NCI-H2227 (cell line): ENCODE data around the gene ANKLE2.
"Not testable (repeated sequence)": the region's sequence is repeated elsewhere in the genome, so short reads cannot be mapped to it uniquely, and the experiment has no call there.

Experiments
- DNase-seq: peaks from one replicate; lab custom pipeline; 2025; ENCODE audit not compliant: unreplicated experiment; lab: John Stamatoyannopoulos, UW

The ANKLE2 gene

DNA sequence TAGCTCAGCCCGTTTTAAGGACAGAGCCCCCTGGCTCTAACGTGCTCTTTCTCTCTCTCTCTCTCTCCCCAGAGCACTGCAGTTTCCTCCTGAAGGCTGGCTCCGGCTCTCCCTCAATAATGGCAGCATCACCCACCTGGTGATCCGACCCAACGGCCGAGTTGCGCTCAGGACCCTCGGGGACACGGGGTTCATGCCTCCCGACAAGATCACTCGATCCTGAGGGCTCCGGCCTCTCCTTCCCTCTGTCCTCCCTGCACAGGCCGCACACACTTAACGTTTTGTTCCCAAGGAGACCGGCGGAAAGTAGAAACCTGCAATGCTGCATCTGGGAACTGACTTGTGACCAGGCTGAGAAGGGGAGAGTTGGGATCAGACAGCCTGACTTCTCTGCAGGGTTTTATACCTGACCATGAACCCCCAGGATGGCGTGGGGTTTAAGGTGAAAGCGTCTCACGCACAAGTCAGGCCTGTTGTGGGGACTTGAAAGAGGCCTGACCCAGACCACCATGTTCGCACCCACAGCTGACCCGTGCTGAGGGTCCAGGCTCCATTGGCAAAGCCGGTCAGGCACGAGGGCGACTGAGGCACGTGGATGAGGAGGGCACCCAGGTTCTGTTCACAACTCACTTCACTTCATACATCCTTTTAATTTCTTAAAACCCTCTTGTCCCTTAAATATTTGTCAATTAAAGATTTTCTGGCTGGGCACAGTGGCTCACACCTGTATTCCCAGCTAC is 40.9 kb downstream of the ANKLE2 start:
- no peak for DNase-seq

DNA sequence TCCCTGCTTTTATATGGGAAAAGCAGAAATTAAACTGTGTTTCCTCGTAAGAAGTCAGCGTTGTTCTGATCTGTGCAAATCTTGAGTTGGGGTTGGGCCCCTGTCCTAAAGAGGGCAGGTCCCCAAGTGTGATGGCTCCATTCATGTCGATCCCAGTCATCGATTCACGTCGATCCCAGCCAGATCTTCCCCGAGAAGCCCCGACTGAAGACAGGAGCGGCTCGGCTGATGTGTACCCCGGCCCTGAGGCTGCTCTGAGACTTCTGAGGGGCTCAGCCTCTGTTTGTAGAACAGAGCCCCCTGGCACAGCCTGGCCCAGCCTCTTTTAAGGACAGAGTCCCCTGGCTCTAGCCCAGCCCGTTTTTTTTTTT is 41.7 kb downstream of the ANKLE2 start:
- no peak for DNase-seq

DNA sequence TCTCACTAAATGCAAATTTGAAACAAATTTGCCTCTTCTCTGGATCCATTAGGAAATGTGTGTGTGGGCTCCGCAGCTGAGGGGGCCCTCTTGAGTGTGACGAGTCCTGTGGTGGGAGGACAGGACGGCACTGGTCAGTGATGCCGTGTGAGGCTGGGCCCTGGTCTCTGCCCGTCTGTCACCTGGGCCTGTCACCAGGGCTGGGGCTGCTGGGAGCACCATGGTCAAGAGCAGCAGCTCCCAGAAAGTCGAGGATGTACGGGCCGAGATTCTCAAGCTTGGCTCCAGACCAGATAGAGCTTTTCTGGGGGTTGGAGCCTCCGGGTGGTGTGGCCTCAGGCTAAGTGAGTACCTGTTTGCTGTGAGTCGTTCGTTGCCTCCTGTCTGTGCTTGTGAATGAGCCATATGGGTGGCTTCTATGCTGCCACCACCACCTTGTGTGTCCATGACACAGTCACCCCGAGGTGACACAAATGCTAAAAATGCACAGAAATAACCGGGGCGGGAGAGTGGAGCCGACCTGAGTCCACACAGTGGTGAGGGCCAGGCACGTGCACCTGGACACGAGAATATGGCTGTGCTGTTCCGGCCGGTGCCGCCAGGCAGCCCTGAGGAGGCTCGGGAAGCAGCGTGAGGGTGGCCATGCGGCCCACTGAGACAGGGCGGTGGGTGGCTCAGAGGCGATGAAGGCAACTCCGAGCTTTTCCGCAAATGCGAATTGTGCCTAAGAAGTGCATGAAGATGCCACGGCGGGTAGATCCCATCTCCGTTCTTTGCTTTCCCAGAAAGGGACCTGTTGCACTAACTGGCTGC is 42.3 kb downstream of the ANKLE2 start:
- DNase-seq, result no peak

DNA sequence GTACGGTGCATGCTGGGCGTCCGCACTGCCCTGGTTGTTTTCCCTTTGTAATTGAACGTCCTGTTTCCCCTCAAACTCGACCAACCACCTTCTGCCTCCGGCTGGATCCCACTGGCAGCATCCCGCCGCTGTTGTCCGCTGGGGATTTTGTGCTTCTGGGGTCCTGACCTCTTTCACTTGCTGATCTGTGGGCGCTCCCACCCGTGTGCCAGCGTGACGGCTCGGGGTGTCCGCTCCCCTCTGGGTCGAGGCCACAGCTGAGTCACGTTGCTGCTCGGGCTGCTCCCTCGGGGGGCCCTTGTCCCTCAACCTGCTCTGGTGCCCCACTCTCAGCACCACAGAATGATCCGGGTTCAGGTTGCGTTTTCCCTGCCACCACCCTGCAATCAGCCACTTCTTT is 43.0 kb downstream of the ANKLE2 start:
- DNase-seq, result no peak

DNA sequence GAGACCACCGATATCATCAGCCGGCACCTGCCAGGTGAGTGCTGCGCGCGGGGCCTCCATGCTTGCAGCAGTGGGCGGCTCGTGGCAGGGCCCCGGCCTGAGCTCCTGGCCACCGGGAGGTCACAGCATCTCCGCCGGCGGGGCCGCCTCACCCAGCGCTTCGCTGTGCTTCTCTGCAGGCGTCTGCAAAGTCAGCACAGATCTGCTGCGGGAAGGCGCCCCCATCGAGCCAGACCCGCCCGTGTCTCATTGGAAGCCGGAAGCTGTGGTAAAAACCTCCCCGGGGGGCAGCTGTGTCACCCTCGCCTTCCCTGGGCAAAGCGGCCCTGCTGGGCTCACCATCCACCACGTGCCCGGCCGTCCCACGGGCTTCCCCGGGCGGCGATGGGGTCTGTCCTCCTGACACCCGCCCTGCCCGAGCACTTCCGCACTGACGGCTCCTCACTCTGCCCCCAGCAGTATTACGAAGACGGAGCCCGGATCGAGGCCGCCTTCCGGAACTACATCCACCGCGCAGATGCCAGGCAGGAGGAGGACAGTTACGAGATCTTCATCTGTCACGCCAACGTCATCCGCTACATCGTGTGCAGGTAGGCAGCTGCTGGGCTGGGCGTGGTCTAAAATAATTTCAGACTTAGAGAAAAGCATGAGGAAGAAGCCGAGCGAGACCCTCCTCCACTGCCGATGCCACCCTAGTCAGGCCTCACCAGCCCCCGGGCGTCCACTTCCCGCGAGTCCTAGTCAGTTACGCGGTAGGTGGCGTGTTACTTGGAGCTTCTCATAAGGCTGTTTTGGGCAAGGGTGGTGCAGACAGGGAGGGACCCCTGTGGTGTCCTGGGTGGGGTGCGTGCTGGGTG is 43.9 kb downstream of the ANKLE2 start:
- DNase-seq, result no peak

DNA sequence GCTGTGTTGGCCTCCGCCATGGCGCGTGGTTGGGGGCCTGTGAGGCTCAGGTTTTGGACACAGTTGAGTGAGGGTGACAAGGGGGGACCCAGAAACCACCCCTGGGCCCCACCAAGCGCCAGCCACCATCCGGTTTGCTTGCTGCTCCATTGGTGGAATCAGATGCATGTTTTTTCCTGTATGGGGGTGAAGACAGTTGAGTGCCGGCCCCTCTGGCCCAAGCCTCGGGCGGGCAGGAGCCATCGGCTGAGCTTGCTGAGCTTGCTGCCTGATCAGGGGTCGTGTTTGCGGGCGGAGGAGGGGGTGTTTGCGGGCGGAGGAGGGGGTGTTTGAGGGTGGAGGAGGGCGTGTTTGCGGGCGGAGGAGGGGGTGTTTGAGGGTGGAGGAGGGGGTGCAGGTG is 44.6 kb downstream of the ANKLE2 start:
- no peak for DNase-seq

DNA sequence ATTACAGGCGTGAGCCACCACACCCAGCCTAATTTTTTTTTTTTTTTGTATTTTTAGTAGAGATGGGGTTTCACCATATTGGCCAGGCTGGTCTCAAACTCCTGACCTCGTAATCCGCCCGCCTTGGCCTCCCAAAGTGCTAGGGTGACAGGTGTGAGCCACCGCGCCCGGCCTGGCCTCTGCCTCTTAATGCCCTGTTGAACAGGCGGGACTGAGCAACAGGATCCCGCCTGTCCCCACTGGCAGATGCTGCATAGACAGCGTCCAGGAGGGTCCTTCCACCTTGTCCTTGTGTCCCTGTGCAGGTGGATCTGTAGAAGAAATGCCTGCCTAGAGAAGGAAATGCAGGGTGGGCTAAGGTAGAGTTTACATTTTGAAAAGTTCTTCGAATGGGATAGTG is 45.3 kb downstream of the ANKLE2 start:
- DNase-seq, result no peak

DNA sequence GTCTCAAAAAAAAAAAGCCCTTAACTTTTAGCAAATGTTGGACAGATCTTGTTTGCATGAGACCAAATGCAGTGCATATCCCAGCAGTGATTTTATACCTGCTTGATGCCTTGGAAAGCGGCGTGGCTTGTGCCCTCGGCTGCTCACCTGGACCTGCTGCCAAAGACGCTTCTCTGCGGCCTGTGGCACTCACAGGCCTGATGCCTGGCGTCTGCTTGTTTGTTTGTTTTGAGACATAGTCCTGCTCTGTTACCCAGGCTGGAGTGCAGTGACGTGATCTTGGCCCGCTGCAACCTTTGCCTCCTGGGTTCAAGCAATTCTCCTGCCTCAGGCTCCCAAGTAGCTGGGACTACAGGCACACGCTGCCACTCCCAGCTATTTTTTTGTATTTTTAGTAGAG is 45.8 kb downstream of the ANKLE2 start:
- DNase-seq, result no peak

DNA sequence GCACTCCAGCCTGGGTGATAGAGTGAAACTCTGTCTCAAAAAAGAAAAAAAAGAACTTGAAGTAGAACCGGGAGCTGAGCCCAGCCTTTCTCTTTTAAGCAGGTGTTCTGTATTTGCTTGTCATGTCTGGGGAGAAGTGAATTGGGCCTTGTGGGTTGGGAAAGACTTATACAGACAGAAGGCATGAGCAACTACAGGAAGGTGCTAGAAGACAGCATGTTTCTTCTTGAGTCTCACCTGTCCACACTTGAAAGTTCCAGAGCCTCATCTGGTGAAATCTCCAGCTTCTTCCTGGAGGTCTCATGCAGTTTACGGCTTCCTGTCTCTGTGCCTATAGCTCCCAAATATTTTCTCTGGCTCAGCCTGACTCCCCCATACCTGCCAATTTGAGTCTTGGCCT is 48.5 kb downstream of the ANKLE2 start:
- no peak for DNase-seq

DNA sequence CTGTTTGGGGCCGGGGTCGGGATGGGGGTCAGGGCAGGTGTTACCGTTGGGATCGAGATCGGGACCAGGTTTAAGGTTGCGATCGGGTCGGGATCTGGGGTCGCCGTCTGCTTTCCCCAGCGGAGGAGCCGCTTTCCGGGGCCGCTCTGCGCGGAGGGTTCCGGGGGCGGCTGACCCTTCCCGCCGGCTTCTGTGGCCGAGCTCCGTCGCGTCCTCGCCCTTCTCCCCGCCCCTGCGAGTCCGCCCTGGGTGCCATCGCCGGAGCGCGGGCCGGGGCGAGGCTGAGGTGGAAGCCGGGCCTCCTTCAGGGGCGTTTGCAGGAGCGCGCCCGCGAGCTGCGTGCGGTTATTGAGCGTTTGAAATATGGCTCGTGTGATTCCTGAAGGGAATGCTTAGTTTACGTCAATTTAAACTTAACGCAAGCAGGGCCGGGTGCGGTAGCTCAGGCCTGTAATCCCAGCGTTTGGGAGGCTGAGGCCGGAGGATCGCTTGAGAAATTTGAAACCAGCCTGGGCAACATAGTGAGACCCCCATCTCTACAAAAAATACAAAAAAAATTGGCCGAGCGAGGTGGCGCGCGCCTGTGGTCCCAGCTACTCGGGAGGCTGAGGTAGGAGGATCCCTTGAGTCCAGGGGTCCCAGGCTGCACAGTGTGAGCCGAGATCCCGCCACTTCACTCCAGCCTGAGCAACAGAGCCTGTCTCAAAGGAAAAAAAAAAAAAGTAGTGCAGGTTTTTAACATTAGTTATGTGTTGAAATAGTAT is 50.4 kb downstream of the ANKLE2 start:
- peak; percentile 46 for DNase-seq

DNA sequence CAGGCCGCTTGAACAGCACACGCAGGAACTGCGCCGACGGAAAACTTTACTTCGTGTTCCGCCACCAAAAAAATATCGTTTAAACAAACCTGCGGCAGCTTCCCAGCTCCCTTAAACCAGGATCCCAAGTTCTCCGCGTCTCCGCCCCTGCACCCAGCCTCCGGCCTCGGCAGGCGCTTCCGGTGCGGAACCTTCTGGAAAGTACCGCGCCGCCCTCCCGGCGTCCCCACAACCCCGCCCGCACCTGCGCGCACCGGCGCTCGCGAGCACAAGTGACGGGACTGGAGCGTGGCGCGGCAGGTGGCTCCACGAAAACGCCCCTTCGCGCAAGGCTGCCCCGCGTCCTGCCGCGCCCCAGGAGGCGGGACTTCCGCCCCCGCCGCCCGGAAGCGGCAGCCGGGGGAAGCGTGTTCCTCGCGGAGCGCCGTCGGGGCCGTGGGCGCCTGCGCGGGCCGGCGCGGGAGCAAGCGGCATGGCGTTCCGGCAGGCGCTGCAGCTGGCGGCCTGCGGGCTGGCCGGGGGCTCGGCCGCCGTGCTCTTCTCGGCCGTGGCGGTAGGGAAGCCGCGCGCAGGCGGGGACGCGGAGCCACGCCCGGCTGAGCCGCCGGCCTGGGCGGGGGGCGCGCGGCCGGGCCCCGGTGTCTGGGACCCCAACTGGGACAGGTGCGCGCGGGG is 51.1 kb downstream of the ANKLE2 start, which contains the start of gene PGAM5:
PGAM5 (plus strand) TSS at position 438 of the 675 bp plus-strand sequence; CDS start at position 473, 35 bp downstream.
- DNase-seq, result peak; percentile 95

DNA sequence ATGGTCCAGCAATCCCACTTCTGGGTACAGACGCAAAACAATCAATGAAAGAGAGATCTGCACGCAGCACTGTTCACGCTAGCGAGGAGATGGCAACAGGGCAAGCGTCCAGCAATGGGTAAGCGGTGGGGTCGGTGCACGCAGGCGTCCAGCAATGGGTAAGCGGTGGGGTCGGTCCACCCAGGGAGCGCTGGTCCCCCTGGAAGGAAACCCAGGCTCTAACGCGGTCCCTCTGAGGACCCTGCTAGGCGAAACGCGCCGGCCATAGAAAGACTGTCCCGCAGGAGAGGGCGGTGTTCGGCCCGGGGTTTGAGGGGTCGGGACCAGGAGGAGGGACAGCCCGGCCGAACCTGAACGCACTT is 51.6 kb downstream of the ANKLE2 start:
- peak; percentile 57 for DNase-seq

DNA sequence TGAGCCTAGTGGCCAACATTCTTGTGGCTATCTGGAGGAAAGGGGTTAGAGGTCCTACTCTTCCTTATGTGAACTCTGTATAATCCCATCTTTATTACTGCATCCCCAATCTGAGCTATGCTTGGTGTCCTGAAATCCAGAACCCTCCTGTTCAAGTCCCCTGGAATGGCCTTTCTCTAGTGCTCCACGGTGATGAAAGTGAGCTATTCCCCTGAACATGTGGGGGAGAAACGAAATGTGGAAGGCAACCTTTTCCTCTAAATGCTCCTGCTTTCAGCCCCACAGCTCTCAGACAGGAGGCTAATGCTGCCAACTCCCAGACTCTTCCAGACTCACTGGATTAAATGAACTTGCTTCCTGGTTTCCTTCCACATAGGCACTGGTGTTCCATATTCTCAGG is 53.5 kb downstream of the ANKLE2 start:
- DNase-seq, result no peak

DNA sequence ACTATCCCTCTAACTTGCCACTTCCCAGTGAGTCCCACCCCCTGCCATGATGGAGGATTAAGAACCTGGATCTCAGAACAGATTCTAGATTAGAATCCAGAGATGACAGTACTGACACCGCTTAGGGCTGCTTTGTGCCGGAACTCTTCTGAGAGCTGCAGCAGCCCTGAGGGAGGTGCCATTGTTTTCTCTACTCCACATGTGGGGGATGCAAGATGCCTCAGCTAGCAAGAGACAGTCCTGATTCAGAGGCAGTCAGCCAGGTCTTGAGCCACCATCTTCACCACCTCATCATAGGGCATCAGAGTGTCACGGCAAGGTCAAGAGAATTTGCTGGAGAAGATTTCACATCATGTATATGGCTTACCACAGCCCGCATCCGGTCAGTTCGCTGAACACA is 54.4 kb downstream of the ANKLE2 start:
- no peak for DNase-seq

DNA sequence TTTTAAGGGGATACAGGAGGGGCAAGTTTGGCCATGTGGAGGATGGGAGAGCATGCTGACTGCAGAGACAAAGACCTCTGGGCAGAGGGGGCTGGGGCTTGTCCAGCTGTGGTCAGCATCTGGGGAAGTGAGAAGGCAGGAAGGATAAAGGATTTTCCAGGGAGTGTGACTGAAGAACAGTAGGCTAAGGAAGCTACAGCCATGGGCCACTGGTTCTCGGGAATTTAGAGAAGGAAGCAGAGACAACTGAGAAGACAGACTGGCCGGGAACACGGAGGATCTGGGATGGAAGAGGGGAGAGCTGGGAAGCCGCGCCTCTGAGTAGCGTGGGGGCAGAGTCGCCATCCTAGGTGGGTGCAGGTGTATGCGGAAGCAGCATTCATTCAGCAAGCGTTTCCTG is 58.0 kb downstream of the ANKLE2 start:
- DNase-seq, result no peak

DNA sequence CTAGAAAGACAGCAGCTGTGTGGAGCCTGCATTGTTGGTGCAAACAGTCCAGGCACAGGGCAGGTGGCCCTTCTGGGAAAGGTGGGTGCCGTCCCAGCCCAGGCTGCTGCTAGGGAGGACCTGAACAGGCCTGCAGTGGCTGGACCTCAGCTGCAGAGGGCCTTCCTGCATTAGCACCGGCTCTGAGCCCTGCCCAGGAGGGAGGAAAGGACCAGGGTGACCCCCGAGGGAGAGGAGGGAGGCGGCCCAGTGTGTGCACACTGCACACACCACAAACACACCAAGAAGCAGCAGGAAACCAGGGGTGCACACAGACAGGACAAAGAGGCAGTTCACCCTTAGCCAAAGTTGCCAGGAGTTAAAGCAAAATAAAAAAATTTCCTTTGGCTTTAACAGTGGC is 59.0 kb downstream of the ANKLE2 start:
- no peak for DNase-seq

DNA sequence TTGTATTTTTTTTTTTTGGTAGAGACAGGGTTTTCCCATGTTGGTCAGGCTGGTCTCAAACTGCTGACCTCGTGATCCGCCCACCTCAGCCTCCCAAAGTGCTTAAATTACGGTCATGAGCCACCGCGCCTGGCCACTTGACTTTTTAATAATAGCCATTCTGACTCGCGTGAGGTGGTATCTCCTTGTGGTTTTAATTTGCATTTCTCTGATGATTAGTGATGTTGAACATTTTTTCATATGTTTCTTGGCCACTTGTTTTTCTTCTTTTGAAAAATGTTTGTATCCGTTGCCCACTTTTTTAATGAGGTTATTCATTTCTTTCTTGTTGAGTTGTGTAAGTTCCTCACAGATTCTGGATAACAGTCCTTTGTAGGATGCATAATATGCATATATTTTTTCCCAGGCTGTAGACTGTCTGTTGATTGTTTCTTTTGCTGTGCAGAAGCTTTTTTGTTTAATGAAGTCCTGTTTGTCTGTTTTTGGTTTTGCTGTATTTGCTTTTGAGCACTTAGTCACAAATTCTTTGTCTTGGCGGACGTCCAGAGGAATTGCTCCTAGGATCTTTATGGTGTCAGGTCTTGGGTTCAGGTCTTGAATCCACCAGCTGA is 61.3 kb downstream of the ANKLE2 start:
- no peak for DNase-seq

DNA sequence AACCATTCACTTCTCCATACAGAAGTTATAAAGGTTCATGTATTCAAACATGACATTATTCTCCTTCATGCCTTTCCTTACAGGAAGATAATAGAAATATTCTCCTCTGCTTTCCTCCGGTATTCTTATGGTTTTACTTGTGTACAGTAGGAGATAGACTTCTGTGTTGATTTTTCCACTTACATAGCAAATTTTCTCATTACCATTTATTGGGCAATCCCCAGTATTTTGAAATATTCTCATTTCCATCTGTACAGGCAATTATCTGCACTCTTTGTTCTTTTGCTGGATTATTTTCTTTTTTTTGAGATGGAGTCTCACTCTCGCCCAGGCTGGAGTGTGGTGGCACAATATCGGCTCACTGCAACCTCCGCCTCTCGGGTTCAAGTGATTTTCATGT is 63.3 kb downstream of the ANKLE2 start:
- DNase-seq, result no peak

DNA sequence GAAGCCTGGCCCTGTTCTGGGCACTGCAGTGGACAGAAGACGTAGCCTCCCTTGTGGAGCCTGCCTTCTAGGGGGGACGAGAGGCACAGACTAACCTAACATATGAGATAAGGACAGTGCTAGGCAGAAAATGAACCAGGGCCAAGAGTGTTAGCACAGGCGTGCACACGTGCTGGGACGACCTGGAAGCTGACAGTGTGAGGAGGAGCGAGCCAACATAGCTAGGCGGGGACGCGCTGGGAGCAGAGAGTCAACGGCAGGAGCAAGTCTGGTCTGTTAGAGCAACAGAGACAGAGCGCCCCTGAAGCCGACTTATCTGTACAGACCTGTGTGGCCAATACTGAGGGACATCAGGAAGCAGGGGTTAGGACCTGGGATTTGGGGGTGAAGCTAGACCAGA is 66.2 kb downstream of the ANKLE2 start:
- no peak for DNase-seq

DNA sequence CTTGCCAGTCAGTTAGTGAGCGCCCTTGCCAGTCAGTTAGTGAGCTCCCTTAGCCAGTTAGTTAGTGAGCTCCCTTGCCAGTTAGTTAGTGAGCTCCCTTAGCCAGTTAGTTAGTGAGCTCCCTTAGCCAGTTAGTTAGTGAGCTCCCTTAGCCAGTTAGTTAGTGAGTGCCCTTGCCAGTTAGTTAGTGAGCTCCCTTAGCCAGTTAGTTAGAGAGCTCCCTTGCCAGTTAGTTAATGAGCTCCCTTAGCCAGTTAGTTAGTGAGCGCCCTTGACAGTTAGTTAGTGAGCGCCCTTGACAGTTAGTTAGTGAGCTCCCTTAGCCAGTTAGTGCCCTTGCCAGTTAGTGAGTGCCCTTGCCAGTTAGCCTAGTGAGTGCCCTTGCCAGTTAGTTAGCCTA is 66.7 kb downstream of the ANKLE2 start:
- not testable (repeated sequence) for DNase-seq
